Measurements from ENCODE around the gene ELP5. TPM values are rescaled to one million over a fixed set of nuclear protein-coding genes. Genes with fewer than 3 reads are reported as not detected.
A peak's percentile ranks its signal among the peaks of the same experiment; 100 is the strongest.

The ELP5 gene, protein sequence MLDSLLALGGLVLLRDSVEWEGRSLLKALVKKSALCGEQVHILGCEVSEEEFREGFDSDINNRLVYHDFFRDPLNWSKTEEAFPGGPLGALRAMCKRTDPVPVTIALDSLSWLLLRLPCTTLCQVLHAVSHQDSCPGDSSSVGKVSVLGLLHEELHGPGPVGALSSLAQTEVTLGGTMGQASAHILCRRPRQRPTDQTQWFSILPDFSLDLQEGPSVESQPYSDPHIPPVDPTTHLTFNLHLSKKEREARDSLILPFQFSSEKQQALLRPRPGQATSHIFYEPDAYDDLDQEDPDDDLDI
- 10 to 100 TPM; 29.6 to 36.8 (median 33.8) TPM for total RNA-seq

DNA sequence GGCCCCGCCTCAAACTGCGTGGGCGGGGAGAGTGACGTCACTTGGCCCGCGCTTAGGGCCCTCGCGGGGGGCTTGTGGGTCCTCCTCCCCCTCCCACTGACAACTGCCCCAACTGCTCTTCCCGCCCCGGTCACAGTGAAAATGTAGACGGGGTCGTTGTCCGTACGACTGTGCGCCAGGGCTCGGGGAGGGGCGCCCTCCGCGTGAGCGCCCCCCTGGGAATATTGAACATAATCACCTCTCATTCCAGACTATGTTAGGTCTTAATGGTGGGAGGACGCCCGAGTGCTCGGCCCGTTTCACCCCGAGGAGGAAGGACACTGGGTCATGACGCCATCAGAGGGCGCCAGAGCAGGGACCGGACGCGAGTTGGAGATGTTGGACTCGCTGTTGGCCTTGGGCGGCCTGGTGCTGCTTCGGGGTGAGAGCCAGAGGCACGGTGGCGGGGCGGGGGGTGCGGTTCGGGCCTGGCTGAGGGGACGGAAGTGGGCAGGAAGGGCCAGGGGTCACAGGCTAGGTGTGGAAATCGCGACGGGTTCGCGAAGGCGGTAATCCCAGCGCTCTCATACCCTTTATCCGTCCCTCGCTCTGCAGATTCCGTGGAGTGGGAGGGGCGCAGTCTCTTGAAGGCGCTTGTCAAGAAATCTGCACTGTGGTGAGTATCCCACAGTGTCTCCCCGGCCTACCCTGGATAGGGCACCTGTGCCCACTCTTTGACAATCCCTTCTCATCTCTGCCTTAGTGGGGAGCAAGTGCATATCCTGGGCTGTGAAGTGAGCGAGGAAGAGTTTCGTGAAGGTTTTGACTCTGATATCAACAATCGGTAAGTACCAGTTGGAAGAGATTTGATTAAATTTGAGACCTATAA lies at the start of gene ELP5:
ELP5 (plus strand) TSS at position 40 of the 868 bp plus-strand sequence; CDS start at position 376, 336 bp downstream.
- peak; percentile 81 for ATAC-seq
- Histone ChIP-seq H3K9me3 (no peaks in the 10 kb centered on the region), H3K27me3 (no peaks in the 10 kb centered on the region), H3K27ac (peak within 1 kb of the TSS; percentile 90 to 98 (median 94)), H3K4me3 (peak within 1 kb of the TSS; percentile 79 to 94), H3K36me3 (peaks cover 0 to 34% of the 10 kb centered on the region in 2 donors), H3K4me1 (peaks cover 5 to 48% (median 27%) of the 10 kb centered on the region in 3 donors)
- TF ChIP-seq POLR2A (IDR thresholded peaks at IDR 0.05) (peak; percentile 31 to 56), POLR2AphosphoS5 (IDR thresholded peaks at IDR 0.05) (peak; percentile 82), EP300 (IDR thresholded peaks at IDR 0.05) (no peak)
- TF ChIP-seq, protein P1, sequence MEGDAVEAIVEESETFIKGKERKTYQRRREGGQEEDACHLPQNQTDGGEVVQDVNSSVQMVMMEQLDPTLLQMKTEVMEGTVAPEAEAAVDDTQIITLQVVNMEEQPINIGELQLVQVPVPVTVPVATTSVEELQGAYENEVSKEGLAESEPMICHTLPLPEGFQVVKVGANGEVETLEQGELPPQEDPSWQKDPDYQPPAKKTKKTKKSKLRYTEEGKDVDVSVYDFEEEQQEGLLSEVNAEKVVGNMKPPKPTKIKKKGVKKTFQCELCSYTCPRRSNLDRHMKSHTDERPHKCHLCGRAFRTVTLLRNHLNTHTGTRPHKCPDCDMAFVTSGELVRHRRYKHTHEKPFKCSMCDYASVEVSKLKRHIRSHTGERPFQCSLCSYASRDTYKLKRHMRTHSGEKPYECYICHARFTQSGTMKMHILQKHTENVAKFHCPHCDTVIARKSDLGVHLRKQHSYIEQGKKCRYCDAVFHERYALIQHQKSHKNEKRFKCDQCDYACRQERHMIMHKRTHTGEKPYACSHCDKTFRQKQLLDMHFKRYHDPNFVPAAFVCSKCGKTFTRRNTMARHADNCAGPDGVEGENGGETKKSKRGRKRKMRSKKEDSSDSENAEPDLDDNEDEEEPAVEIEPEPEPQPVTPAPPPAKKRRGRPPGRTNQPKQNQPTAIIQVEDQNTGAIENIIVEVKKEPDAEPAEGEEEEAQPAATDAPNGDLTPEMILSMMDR (IDR thresholded peaks at IDR 0.05): peak in 2 of 4 experiments; percentile 22 to 47
- 2 to 3% methylated on average over 6 to 19 of the region's 55 CpGs for WGBS, 2 donors (ENCODE audit: low coverage in 1 of 2)

DNA sequence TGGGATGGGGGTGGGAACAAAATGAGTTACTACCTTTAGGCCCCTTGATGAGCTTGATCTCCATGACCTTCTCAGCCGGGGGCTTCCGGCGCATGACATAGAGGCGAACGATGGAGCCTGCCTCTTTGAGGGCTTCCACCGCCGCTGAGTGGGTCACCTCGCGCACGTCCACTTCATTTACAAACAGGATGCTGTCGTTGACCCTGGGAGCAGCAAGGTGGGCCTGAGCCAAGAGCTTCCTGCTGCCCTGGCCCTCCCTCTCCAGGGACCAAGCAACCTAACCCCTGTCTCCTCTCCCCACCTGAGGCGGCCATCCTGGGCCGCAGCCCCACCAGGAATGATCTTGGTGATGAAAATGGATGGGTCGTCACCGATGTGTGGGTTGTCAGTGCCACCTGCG lies 48.6 kb upstream of the ELP5 start:
- peak overlapping the region in 1 of 4 donors; percentile 84 for H3K27ac ChIP-seq
- no peaks in the 10 kb centered on the region for H3K27me3 ChIP-seq
- WGBS, 2 donors (ENCODE audit: low coverage in 1 of 2): 94% methylated on average over 3 of the region's 16 CpGs; no CpG with 5 or more reads in 1 of the 2 donors
- no peaks in the 10 kb centered on the region for H3K9me3 ChIP-seq
- peaks cover 0 to 49% of the 10 kb centered on the region in 2 donors for H3K36me3 ChIP-seq
- no peak for ATAC-seq
- H3K4me1 ChIP-seq: peaks cover 0 to 48% (median 3%) of the 10 kb centered on the region in 3 donors
- no peak overlapping the region for H3K4me3 ChIP-seq
- TF ChIP-seq POLR2A (IDR thresholded peaks at IDR 0.05): no peak
- no peak for TF ChIP-seq EP300 (IDR thresholded peaks at IDR 0.05)

DNA sequence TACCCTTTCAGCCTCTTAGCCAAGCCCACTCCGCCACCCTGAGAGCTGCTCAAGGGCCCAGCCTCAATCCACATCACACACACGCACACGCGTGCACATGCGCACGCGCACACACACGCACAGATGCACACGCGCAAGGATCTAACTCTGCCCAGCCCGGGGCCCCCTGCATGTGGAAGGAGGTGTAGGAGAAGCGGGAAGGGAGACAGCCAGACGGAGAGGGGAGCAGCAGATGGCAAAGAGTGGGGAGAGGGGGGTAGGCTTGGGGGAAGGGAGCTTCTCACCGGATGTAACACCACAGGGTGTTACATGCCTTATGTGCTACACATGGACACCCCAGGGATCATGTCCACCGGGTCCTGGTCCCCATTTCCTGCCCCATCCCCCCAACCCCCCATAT lies 47.7 kb upstream of the ELP5 start:
- ATAC-seq: no peak

DNA sequence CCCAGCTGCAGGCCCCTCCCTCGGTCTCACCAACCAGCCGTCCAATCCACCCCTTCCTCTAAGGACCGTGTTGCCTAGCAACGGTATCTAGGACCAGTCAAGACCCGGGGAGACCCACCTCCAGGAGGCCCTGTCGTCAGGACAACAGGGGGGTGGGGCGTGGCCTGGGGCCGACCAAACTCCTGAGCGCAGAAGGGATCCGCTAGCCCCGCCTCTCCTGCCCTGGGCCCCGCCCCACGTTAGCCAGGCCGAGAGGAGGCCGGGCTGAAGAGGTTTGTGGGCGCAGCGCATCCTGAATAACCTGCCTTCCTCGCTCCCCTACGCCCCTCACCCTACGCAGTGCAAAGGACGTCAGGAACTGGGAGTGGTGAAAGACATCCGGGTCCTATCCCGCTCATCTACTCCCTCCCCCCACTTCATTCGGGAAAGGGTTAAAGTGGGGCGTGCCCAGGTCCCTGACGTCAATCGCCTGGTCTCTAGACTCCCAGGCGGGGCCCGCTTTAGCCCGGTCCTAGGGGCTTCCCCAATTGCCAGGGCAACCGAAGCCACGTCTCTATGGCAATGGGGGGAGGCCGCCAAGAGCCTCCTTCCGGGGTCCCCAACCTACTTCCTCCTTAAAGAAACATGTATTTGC lies 47.1 kb upstream of the ELP5 start:
- peak overlapping the region; percentile 30 to 84 (median 72) for H3K27ac ChIP-seq
- H3K4me3 ChIP-seq: peak overlapping the region; percentile 57 to 59
- no peaks in the 10 kb centered on the region for H3K9me3 ChIP-seq
- ATAC-seq: peak; percentile 95
- H3K36me3 ChIP-seq: peaks cover 0 to 40% of the 10 kb centered on the region in 2 donors
- peaks cover 0 to 49% (median 3%) of the 10 kb centered on the region in 3 donors for H3K4me1 ChIP-seq
- TF ChIP-seq POLR2A (IDR thresholded peaks at IDR 0.05) (peak in 1 of 2 donors; percentile 9), POLR2AphosphoS5 (IDR thresholded peaks at IDR 0.05) (peak; percentile 27), EP300 (IDR thresholded peaks at IDR 0.05) (no peak)
- 0% methylated on average over 2 to 20 of the region's 34 CpGs for WGBS, 2 donors (ENCODE audit: low coverage in 1 of 2)
- H3K27me3 ChIP-seq: no peaks in the 10 kb centered on the region

More for the DNA sequence above, 47.7 kb upstream of the ELP5 start:
- Histone ChIP-seq H3K27me3 (no peaks in the 10 kb centered on the region), H3K27ac (peak overlapping the region in 3 of 4 donors; percentile 71 to 84 (median 72)), H3K4me1 (peaks cover 0 to 49% (median 3%) of the 10 kb centered on the region in 3 donors), H3K9me3 (no peaks in the 10 kb centered on the region), H3K4me3 (peak overlapping the region; percentile 57 to 59), H3K36me3 (peaks cover 0 to 41% of the 10 kb centered on the region in 2 donors)
- whole genome bisulfite sequencing, 2 donors (ENCODE audit: low coverage in 1 of 2): 10 to 36% methylated on average over 2 to 6 of the region's 15 CpGs
- TF ChIP-seq POLR2AphosphoS5 (IDR thresholded peaks at IDR 0.05): no peak
- no peak for TF ChIP-seq POLR2A (IDR thresholded peaks at IDR 0.05)
- TF ChIP-seq, protein P1 (IDR thresholded peaks at IDR 0.05): no peak
- no peak for TF ChIP-seq EP300 (IDR thresholded peaks at IDR 0.05)

DNA sequence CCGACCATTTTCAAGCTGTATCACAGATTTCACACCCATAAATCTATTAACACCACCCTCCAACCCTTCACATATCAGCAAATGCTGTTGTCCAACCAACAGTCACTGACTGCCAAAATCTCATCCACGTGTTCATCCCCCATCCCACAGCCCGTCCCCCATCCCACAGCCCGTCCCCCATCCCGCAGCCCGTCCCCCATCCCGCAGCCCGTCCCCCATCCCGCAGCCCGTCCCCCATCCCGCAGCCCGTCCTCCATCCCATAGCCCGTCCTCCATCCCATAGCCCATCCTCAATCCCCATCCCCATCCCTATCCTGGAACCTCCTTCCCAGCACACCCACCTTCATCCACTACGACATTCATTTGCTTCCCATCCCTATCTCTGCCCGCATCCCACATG lies 46.5 kb upstream of the ELP5 start:
- 33 to 48% methylated on average over 3 to 15 of the region's 15 CpGs for WGBS, 2 donors (ENCODE audit: low coverage in 1 of 2)
- no peak for ATAC-seq
- Histone ChIP-seq H3K27me3 (no peaks in the 10 kb centered on the region), H3K9me3 (no peaks in the 10 kb centered on the region), H3K27ac (peak overlapping the region; percentile 30 to 84 (median 72)), H3K4me3 (peak overlapping the region; percentile 57 to 59), H3K36me3 (peaks cover 0 to 34% of the 10 kb centered on the region in 2 donors), H3K4me1 (peaks cover 0 to 49% (median 3%) of the 10 kb centered on the region in 3 donors)
- TF ChIP-seq POLR2A (IDR thresholded peaks at IDR 0.05) (no peak), EP300 (IDR thresholded peaks at IDR 0.05) (no peak), POLR2AphosphoS5 (IDR thresholded peaks at IDR 0.05) (no peak)
- TF ChIP-seq, protein P1 (IDR thresholded peaks at IDR 0.05): no peak

Measured in gastroesophageal sphincter (tissue), 4 donors.